HG03066 (cell line): ENCODE data around the gene COCH.
A peak's percentile ranks its signal among the peaks of the same experiment; 100 is the strongest.
"Not testable (repeated sequence)": the region's sequence is repeated elsewhere in the genome, so short reads cannot be mapped to it uniquely, and the experiment has no call there.

ENCODE experiments used
- ATAC-seq: cut with Tn5 transposase; IDR thresholded peaks from one replicate; pipeline ENCODE4 v1.9.1; 2021; ENCODE audit warnings: low read depth; ENCODE audit not compliant: unreplicated experiment

The COCH gene

DNA sequence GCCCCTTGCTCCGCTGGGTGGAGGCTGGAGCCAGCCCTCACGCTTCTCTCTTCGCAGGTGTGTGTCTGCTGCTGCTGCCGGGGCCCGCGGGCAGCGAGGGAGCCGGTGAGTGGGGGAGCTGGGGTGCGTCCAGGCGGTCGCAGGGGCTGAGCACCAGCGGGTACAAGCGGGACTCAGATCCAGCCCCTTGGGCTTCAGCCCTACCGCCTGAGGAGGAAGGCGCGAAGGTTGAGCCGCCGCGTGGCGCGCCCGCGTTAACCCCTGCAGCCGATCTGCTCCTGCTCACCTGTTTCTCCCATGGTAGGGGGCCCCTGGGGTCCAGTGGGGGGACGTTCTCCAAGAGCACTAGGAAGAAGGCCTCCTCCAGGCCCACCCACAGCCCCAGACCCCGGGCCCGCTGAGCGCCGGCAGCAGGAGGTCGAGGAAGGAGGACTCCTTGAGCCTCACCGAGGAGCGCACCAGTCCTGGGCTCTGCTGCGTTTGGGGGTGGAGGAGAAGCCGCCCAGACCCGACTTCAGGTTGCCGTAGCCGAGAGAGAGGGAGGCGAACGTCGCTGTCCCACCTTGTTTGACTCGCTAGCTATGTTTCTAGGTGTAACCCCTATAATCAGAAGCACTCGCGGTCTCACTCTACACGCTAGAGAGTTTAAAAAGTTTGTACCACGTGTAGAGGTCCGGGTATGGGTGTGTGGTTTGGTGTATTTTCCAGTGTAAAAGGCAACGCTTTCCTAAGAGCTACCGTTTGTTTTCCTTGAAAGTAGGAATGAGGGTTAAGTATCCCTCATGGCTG, 834 bp downstream of the COCH start:
- ATAC-seq, result peak; percentile 33

DNA sequence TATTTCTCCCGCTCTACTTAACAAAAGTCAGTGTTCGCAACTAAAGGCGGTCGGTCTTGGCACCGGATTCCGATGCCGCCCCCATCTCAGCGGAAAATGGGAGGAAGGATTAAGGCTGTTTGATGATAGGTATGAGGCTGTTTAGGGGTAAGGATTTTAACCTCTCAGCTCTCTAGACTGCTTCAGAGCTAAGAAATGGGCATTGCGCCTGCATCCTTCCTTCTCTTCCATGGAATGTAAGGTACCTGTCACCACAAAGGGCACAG, 1.4 kb downstream of the COCH start:
- ATAC-seq, result no peak

DNA sequence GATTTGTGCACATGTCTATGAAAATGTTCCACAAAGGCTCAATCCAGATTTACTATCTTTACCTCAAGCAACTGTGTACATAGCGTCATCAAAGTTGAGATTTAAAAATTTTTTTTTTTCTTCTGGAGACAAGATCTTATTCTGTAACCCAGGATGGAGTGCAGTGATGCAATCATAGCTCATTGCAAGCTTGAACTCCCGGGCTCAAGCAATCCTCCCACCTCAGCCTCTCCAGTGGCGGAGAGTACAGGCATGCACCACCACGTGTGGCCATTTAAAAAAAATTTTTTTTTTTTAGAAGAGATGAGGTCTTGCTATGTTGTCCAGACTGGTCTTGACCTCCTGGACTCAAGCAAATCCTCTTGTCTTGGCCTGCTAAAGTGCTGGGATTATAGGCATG, 2.3 kb downstream of the COCH start:
- no peak for ATAC-seq

DNA sequence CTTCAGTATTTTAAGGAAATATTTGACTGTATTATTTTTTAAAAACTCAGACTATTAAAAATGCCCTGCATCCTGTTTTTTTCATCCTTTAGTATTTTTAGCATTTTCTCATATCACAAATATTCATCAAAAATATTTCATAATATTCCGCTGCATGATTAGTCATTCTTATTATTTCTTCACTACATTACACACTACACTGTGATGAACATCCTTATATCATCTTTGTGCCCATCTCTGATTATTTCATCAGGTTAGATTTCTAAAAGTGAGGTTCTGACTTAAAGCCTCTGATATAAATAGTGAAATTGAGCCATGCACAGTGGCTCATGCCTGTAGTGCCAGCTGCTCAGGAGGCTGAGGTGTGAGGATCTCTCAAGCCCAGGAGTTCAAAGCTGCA, 8.1 kb downstream of the COCH start:
- no peak for ATAC-seq

DNA sequence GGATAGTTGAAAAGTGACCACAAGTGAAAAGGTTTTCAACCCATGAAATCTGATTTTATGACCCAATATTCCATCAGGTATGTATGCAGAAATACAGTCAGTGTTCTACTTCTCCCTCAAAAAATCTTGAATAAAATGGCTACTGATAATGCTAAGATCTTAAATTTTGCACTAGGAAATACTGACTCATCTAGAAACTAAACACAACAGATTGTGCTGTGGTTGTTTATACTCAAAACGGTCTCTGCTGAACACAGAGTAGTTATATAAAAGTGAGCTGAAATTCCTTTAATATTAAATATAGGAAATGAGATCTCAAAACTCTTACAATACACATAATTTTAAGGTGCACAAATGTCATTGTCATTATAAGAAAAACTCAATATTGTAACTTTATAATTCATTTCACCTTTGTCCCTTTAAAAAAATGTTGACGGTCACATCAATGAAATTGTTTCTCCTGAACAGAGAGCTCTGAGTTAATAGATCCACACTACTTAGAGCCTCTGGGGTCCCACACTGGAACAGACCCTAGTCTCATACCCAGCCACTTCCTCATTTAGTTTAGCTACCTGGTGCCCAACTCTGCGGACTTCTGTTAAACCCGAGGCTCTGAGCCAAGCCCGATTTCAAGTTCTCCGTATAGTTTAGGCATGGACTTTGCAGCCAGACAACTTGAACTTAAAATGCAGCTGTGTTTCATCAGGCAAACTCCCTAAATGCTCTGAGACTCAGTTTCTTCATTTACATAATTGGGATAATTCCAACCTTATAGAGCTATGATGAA, 9.3 kb downstream of the COCH start:
- no peak for ATAC-seq

DNA sequence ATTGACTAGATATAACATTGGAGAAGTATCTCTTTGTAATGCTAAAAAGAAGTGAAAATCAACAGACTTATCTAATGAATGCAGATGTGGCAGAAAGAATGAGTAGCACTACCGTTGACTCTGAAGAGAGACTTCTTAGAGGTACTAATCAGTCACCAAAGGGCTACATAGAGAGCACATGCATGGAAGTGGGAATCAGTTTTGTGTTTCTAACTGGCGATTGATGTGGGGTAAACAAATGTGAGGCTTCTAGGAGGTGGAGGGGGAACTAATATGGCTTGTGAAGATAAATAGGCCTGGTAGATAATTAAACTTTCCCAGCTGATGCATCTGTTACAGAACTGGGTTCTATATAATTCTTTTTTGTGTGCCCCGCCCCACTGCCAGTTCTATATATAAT, 10.5 kb downstream of the COCH start:
- ATAC-seq, result no peak

DNA sequence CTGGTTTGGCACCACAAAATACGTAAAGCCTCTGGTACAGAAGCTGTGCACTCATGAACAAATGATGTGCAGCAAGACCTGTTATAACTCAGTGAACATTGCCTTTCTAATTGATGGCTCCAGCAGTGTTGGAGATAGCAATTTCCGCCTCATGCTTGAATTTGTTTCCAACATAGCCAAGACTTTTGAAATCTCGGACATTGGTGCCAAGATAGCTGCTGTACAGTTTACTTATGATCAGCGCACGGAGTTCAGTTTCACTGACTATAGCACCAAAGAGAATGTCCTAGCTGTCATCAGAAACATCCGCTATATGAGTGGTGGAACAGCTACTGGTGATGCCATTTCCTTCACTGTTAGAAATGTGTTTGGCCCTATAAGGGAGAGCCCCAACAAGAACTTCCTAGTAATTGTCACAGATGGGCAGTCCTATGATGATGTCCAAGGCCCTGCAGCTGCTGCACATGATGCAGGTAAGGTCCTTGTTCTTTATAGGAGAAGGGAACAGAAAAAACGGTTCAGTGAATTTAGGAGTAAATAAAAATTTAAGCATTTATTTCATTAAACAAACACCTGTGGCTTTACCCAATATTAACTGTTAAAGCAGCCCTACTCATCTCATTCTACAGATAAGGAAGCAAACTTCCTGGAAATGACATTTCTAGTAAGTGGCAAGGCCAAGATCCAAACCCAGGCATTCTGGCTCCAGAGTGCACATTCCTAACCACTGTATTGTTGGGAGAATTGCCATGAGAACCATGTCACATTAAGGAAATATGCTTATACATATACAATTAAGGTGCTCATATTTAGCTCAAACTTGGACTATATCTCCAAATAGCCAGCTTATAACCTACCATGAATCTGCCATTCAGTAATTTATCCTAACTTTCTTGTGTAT, 11.7 kb downstream of the COCH start:
- no peak for ATAC-seq

DNA sequence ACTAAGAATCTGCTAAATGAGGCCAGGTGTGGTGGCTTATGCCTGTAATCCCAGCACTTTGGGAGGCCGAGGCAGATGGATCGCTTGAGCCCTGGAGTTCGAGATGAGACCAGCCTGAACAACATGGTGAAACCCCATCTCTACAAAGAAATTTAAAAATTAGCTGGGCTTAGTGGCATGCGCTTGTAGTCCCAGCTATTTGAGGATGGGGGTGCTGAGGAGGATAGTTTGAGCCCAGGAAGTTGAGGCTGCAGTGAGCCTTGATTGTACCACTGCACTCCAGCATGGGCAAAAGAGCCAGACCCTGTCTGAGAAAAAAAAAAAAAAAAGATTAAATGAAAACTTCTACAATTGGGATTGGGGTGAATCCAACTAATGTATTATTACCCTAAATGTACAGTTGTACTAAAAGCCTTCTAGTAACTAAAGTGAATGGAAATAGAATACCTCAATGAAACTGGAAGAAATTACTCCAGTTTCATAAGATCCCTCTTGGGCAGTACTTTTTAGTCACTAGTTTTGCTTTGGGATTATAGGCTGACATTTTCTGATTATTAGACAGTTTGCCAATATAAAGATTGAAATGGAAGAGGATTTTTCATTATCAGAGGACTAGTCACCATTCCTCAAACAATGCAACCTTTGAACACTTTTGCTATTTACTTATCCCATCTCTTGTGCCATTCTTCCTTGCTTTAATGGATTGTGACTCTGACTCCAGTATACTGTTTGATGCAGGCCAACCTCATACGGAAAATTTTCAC, 14.3 kb downstream of the COCH start:
- no peak for ATAC-seq

DNA sequence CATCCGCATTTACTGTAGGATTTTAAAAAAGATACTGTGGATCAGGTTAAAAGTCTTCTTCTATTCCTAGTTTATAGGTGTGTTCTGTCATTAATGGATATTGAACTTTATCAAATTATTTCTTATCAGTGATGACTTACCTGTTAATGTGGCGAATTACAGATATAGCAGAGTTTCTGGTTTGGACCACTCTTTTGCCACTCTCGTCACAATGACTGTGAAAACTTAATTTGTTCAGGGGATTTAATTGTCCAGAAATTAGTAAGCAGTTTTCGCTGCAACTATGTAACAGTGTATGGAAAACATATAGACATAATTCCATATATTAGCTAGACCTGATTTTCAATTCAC, 14.9 kb downstream of the COCH start:
- ATAC-seq, result no peak

DNA sequence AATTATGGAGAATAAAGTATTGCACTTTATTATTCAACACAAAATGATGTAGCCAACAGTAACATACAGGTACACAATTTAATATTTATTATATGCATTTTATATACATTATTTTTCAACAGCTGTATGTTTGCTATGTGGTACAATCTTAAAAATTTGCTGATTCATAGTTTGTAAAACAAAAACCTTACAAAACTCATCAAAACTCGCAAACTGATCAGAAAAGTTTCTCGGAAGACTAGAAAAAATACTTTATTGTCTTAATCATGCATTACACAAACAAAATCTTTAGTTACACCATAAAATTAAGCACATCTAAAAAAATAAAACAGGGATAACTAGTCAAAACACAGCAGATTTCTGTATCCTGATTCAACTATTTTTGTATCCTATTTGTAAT, 19.5 kb downstream of the COCH start:
- ATAC-seq, result no peak

DNA sequence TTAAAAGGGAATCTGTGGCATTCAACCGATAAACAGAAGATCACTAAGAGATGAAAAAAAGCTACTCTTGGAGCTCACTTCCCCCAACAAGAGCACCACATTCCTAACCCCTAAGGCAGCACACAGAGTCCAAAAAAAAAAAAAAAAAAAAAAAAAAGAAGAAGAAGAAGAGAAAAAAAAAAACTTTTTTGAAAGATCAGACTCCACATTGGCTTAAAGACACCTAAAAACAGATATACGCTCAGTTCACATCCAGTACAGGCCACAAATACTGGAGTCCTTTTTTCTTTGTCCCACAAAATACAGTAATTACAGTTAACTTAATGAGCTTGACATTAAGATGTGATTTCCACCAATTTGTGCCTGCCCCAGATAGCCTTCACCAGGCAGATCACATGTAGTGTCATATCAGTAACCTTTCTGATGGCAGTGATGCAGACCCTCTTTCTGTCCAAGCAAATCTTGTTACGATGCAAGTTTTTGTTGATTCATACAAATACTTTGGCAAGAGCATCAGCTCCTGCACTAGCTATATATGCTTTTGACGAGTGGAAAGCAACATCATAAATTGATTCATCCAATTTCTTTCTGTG, 20.7 kb downstream of the COCH start:
- ATAC-seq, result no peak

DNA sequence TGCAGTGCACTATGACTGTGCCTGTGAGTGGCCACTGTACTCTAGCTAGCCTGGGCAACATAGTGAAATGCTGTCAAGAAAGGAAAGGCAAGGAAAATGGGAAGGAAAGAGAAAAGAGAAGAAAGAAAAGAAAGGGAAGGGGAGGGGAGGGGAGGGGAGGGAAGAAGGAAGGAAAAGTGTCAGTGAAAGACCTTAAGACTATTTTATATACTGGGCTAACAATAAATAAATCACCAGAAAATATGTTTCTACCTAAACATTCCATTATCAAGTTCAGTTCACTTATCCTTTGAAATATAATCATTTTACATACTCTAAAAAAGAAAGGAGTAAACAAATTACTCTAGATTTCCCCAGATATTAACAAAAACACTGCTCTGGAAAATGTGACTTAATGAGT, 22.1 kb downstream of the COCH start:
- ATAC-seq, result no peak

DNA sequence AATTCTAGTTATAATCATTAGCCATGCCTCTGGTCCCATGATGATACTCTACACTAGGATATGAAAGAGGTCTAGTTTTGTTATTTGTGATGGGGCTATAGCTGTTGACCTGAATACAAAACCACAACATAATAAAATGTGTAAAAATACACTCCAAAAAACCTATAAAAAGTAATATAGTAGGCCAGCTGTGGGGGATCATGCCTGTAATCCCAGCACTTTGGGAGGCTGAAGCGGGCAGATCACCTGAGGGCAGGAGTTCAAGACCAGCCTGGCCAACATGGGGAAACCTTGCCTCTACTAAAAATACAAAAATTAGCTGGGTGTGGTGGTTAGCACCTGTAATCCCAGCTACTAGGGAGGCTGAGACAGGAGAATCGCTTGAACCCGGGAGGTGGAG, 22.8 kb downstream of the COCH start:
- ATAC-seq, result not testable (repeated sequence)

DNA sequence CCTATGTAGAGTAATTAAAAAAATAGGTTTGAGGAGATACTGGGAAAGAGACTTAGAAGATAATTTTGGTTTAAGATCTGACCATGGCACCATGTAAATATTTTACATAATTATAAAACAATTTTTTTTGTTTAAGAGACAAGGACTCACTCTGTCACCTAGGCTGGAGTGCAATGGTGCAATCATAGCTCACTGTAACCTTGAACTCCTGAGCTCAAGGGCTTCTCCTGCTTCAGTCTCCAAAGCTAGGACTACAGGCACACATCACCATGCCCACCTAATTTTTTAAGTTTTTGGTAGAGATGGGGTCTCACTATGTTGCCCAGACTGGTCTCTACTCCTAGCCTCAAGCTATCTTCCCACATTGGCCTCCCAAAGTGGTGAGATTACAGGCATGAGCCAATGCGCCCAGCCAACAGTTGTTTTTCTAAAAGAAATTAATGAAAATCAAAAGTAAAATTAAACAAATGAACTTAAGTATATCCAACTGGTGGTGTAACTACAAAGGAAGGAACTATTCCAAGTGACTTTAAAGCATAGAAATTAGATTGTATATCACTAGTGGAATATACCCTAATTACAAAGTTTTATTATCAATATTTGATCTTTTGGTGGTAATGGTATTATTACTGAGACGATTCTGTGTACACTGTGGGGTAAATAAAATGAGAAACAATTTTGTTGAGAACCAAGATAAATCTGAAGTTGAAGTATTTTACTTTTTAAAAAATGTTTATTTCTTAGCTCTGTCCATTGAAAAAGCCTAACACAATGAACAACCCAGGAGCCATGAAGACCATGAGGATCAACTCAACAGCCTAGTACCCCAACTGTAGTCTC, 29.1 kb downstream of the COCH start:
- ATAC-seq, result no peak

DNA sequence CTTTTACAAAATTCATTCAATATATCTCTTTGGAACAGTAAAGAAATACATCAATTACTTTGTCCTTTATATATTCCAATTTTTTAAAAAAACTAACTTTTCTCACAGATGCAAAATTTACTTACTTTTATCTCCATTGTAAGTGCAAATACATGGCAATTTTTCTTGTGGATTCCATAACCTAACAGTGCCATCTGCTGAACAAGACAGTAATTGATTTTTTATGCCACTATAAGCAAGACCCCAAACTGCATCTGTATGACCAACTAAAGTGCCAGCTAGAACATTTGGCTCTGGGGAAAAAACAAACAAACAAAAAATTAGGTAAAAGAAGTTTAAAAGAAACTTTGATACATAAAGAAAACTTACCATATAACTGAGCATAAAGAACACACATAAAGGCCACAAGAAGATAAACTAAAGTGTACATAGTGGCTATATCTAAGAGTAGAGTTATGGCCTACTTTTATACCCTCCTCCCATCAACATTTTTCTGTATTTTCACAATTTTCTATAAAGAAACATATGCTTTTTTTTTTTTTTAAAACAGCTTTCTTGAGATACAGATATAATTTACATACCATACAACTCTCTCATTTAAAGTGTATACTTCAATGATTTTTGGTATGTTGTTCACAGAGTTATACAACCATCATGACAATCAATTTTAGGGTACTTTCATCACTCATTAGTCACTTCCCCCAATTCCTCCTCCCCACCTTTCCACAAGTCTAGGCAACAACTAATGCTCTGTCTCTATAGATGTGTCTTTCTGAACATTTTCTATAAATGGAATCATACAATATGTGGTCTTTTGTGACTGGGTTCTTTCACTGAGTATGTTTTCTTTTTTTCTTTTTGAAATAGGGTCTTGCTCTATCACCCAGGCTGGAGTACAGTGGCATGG, 32.6 kb downstream of the COCH start:
- ATAC-seq, result no peak

DNA sequence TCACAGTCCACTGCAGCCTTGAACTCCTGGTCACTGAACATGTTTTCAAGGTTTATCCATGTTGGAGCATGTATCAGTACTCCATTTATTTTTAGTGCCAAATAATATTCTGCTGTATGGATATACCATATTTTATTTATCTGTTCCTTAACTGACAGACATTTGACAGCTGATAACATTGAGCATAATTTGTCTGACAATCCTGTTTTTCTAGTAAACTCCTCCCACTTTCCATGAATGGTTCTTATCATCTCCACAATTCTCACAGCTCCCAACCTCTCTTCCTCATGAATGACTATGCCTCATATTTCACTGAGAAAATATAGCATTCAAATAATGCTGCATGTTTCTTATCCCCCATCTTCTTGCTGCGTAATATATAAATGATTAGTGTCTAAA, 33.3 kb downstream of the COCH start:
- no peak for ATAC-seq

DNA sequence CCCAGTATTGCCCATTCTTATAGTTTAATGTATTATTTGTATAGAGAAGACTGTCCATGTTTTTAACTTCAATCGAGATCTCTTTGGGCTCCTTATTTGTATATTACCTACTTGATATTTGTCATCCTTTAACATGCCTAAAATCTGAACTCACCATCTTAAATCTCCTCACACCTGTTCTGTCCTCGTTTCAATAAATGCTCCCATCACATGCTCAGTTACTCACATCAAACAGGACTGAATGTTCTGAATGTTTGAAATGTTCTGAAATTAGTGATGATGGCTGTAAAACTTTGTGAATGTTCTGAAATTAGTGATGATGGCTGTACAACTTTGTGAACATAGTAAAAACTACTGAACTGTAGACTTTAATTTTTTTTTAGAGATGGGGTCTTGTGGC, 34.5 kb downstream of the COCH start:
- ATAC-seq, result no peak

DNA sequence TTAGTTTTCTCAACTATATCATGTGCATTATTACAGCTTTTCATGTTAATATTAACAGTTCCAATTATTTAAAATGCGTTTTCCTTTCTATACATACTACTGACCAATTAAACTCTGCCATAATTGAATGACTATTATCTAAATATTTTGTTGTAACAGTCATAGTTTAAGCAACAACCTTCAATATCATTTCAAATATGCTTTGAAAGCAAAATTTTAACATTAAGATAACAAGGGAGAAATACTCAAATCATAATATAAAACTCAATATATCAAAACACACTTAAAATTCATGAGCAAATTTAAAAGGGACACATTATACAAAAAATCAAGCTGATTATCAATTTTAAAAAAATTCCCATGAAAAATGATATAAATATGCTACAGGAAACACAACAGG, 40.5 kb downstream of the COCH start:
- ATAC-seq, result no peak

DNA sequence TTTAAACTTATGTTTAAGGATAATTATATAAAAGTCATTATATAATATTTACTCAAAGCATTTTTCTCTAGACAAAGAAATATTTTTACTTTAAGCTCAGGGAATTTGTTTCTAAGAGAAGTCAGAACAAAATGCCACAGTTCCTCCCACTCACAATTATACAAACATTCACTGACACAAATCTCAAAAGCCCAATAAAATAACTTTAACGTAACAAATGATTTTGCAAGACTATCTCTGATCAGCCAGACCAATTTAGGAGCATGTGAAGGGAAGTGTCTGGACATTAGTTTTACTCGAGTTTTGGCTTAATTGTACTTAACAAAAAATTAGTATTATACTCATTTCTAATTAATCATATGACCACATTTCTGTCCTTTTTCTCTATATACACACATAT, 41.2 kb downstream of the COCH start:
- ATAC-seq, result no peak
